GM19193 (cell line): Measurements from ENCODE around the gene DGKG.

Experiments used
- POLR2A ChIP-seq: IDR thresholded peaks from 4 replicates; pipeline ENCODE4 v1.6.1; 2011; ENCODE audit not compliant: insufficient read depth, insufficient read length; ENCODE audit errors: extremely low read depth

DGKG gene

GRCh38 chr3:186281176-186281575, 80.9 kb downstream of the DGKG start:
- TF ChIP-seq POLR2A: no peak

GRCh38 chr3:186280737-186281136, 81.3 kb downstream of the DGKG start:
- no peak for TF ChIP-seq POLR2A

- no peak for TF ChIP-seq POLR2A
Measured at GRCh38 chr3:186277268-186277909, 84.6 kb downstream of the DGKG start.

GRCh38 chr3:186275436-186275835, 86.6 kb downstream of the DGKG start:
- no peak for TF ChIP-seq POLR2A

GRCh38 chr3:186273586-186273985, 88.4 kb downstream of the DGKG start:
- TF ChIP-seq POLR2A: no peak

DNA sequence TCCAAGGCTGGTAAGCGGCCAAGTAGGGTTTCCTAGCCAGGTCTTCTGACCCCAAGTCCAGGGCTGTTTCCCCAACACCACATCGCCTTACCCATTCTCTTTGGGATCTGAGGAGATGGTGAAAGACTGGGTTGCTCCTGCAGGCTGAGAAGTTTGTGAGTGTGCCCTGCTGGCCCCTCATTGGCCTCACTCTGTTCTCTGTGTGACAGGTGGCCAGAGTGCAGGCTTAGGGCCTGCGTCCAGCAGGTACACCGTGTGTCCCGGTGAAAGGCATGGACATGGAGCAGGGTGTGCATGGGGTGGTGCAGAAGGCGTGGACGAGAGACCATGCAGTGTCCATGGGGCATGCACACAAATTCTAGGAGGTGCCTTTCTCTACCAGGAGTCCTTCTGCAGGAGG, 91.3 kb downstream of the DGKG start:
- no peak for TF ChIP-seq POLR2A

- no peak for TF ChIP-seq POLR2A
Measured at GRCh38 chr3:186268616-186269448, 93.2 kb downstream of the DGKG start.

DNA sequence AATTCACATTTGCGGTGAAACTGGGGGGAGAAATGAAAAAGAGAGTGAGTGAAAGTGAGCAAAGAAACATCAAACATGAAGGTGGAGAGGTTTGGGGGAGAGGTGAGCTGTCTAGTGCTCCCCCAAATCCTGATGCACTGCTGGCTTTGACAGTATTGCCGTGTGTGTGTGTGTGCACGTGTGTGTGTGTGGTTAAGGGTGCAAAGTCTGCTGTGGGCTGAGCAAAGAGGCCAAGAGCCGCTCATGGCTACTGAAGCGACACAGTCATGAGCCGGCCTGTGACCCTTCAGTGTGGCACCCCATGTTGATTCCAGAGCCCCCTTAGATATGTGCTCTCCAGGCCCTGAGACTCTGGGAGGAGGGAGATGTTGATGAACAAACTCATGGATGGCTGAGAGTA, 94.3 kb downstream of the DGKG start:
- no peak for TF ChIP-seq POLR2A

DNA sequence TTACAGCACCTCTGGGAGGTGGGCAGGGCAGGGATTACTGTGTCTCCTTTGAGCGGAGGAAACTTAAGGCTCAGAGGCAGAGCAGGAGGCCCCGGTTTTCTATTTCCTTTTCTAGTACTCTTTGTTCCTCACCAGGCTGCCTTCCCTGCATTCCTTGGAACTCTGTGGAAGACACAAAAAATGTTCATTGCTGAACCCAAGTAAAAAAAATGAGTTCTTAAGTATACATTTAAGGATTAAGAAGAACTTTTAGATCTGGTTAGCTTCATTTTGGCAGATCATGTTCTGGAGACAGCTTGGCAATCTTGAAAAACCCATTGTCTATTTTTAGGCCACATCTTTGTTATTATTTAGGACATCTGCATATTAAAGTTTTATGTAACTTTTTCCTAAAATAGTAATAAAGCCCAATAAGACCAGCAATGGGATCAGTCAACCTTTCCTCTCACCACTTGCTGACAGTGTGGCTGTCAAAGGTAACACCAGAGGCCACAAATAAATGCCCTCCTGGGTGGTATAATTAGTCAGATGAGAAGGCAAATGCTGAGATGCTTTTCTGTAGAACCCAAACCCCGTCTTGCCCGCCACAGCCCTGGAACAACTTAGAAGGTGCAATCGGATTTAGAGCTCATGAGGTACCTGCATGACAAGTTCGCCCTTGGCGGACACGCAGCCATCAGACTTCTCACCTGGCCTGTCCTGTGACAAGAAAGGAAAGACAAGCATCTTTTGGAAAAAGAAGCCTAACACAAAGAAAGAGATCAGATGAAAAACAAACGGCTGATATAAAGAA, 97.2 kb downstream of the DGKG start:
- no peak for TF ChIP-seq POLR2A

DNA sequence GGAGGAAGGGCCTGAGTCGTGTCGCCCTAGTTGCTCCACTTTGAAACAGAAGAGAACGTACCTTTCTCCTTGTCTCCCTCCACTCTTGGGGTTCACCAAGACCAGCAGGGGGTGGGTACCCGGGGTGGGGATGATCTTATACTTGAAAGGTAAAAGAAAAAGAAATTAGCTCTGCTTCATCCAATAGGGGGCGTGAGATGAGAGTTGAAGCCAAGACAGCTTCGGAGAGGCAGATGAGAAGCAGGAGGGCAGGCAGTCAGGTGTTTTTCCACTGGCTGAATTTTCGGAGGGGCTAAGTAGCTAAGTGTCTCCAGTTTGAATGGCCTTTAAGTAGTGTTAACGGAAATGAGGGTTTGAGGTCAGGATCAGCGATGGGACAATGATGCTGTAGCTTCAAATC, 100.4 kb downstream of the DGKG start:
- no peak for TF ChIP-seq POLR2A

GRCh38 chr3:186260726-186261125, 101.3 kb downstream of the DGKG start:
- no peak for TF ChIP-seq POLR2A

- TF ChIP-seq POLR2A: no peak
Measured at GRCh38 chr3:186259612-186260383, 102.2 kb downstream of the DGKG start.

GRCh38 chr3:186258968-186259367, 103.1 kb downstream of the DGKG start:
- TF ChIP-seq POLR2A: no peak

GRCh38 chr3:186257866-186258265, 104.2 kb downstream of the DGKG start:
- no peak for TF ChIP-seq POLR2A
